Measurements from ENCODE around the gene SERINC2. TPM values are rescaled to one million over a fixed set of nuclear protein-coding genes. Genes with fewer than 3 reads are reported as not detected.

The SERINC2 gene
- total and polyA plus RNA-seq, 2 of the 8 experiments (the other 6 are each of a cell fraction or from before 2014, with no cell fraction given): 31.4 to 60.0 TPM

DNA sequence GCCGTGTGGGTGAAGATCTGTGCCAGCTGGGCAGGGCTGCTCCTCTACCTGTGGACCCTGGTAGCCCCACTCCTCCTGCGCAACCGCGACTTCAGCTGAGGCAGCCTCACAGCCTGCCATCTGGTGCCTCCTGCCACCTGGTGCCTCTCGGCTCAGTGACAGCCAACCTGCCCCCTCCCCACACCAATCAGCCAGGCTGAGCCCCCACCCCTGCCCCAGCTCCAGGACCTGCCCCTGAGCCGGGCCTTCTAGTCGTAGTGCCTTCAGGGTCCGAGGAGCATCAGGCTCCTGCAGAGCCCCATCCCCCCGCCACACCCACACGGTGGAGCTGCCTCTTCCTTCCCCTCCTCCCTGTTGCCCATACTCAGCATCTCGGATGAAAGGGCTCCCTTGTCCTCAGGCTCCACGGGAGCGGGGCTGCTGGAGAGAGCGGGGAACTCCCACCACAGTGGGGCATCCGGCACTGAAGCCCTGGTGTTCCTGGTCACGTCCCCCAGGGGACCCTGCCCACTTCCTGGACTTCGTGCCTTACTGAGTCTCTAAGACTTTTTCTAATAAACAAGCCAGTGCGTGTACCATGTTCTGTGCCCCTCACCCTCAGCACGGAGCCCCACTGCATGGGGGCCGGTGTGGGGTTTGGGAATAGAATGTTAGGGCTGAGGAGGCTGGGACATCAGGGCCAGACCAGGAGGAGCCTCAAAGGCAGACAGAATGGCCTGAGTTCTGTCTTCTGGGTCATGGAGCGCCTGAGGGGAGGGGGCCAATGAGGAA, 21.3 kb downstream of the SERINC2 start (continued):
- TF ChIP-seq PHF8 (conservative IDR thresholded peaks at IDR 0.05; ENCODE audit: low read depth, low read length): no peak
- no peak for TF ChIP-seq BCL11A (IDR thresholded peaks at IDR 0.05; ENCODE audit: low read depth in 2 of 2, low read length in 2 of 2)
